ENCODE data around the gene SIAH3. TPM values are rescaled to one million over a fixed set of nuclear protein-coding genes. Genes with fewer than 3 reads are reported as not detected.

SIAH3 gene
- polyA plus RNA-seq, 1 donor (not counting 4 experiments of a cell fraction or from before 2014, with no cell fraction given): 0.12 TPM

DNA sequence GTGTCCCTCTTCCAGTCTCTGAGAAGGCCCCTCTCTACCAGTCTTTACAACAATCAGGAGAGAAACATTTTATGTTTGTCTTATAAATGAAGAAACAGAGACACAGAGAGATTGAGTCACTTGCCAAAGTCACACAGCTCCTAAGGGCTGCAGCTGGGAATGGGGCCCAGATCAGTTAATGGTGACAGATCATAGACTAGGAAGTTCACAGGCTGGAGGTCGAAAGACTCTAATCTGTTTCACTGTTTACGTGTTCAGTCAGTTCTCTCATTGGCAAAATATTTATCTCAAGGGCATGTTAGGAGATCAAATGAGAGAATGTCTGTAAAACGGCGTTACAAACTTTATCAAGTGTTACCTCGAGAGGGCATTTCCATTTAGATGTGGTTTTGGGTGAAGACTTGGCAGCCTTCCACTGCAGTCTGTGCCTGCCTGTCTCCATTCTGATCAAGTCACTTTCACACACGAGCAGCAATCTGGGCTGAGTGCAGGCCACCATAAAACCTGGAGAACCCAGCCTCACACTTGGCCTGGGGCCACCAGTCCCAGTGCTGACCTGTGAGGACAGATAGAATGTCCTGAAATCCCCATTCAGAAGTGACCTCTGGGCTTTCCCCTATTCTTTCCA is 65.1 kb downstream of the SIAH3 start:
- Histone ChIP-seq H3K27me3 (ENCODE audit: control insufficient read depth, extremely low read depth, insufficient read depth, low read length) (peaks cover 3% of the 10 kb centered on the region), H3K4me2 (ENCODE audit: control insufficient read depth, extremely low read depth, insufficient read depth, low read depth, low read length) (no peak overlapping the region), H3K27ac (ENCODE audit: control insufficient read depth, insufficient read depth, low read length) (no peak overlapping the region), H3K9me3 (ENCODE audit: control insufficient read depth, low read depth, low read length) (no peaks in the 10 kb centered on the region), H3K4me1 (ENCODE audit: control insufficient read depth, extremely low read depth, insufficient read depth, low read length) (no peaks in the 10 kb centered on the region), H3K9ac (ENCODE audit: control insufficient read depth, extremely low read depth, insufficient read depth, low read length) (no peak overlapping the region), H3K79me2 (ENCODE audit: control insufficient read depth, insufficient read depth, low read length) (no peaks in the 10 kb centered on the region), H4K20me1 (ENCODE audit: control insufficient read depth, extremely low read depth, insufficient read depth, low read length) (no peaks in the 10 kb centered on the region), H3K4me3 (ENCODE audit: control insufficient read depth in 2 of 3, extremely low read depth in 1 of 3, insufficient read depth in 2 of 3, low read depth in 1 of 3, low read length in 3 of 3) (no peak overlapping the region), H3K9me1 (ENCODE audit: control insufficient read depth, extremely low read depth, insufficient read depth, low read length) (no peaks in the 10 kb centered on the region), H2AFZ (ENCODE audit: control insufficient read depth, low read length) (no peak overlapping the region), H3K36me3 (ENCODE audit: control insufficient read depth in 2 of 2, extremely low read depth in 1 of 2, insufficient read depth in 2 of 2, low read length in 2 of 2) (no peaks in the 10 kb centered on the region)
- no peak for DNase-seq (ENCODE audit: low read depth, low spot score)
- dilution Hi-C loops (cut with MboI; ENCODE audit: extremely low pct_ligation_motif_present, low sequenced_read_pairs): no loop called here
- no peak for FAIRE-seq
- TF ChIP-seq, protein P1, sequence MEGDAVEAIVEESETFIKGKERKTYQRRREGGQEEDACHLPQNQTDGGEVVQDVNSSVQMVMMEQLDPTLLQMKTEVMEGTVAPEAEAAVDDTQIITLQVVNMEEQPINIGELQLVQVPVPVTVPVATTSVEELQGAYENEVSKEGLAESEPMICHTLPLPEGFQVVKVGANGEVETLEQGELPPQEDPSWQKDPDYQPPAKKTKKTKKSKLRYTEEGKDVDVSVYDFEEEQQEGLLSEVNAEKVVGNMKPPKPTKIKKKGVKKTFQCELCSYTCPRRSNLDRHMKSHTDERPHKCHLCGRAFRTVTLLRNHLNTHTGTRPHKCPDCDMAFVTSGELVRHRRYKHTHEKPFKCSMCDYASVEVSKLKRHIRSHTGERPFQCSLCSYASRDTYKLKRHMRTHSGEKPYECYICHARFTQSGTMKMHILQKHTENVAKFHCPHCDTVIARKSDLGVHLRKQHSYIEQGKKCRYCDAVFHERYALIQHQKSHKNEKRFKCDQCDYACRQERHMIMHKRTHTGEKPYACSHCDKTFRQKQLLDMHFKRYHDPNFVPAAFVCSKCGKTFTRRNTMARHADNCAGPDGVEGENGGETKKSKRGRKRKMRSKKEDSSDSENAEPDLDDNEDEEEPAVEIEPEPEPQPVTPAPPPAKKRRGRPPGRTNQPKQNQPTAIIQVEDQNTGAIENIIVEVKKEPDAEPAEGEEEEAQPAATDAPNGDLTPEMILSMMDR (optimal IDR thresholded peaks at IDR 0.05 in 1 of 3, IDR thresholded peaks at IDR 0.05 in 1 of 3, conservative IDR thresholded peaks at IDR 0.05 in 1 of 3; ENCODE audit: extremely low read depth in 1 of 3, insufficient read depth in 2 of 3, low read length in 3 of 3): no peak
- no peak for TF ChIP-seq EZH2 (IDR thresholded peaks at IDR 0.05; ENCODE audit: low read length)

DNA sequence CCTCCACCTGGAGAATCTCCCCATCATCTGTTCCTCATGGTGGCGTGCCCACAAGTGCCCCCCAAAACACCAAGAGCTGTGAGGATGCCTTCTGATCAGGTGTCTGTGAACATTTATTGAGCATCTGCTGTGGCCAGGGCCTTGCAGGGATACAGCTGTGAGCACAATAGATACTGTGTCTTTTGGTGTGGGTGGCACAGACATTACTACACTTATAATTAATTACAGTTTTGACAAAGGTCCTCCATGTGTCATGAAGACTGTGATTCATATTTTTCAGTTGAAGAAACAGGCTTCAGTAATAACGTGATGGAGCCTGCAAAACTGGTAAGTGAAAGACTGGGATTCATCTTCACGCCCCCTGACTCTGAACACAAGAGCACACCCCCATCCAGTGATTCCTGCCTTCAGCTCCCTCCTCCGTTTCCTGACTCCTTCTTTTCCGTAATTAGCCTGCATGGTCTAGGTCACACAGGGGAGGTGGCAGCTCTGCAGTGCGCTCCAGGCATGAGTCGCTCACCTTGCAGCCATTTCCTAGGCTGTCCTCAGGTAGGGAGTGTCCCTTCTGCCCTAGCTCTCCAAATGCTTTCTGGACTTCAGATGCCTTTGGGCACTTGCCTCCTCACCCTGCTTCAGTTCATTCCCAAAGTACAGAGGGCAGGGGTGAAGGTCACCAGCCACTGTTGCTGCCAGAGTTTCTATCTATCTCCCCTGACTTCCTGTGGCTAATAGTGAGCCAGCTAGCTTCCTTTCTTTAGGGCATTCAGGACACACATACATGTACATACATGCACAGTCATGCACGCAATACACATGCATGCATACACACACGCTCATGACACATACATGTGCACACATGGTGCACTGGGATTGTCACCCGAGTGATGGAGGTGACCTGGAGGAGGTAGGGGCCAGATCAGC is 66.5 kb downstream of the SIAH3 start:
- no peaks in the 10 kb centered on the region for H3K9me1 ChIP-seq (ENCODE audit: control insufficient read depth, extremely low read depth, insufficient read depth, low read length)
- no peak for FAIRE-seq
- H3K4me1 ChIP-seq (ENCODE audit: control insufficient read depth, extremely low read depth, insufficient read depth, low read length): no peaks in the 10 kb centered on the region
- H3K36me3 ChIP-seq (ENCODE audit: control insufficient read depth in 2 of 2, extremely low read depth in 1 of 2, insufficient read depth in 2 of 2, low read length in 2 of 2): no peaks in the 10 kb centered on the region
- no peak overlapping the region for H3K4me2 ChIP-seq (ENCODE audit: control insufficient read depth, extremely low read depth, insufficient read depth, low read depth, low read length)
- no peaks in the 10 kb centered on the region for H3K9me3 ChIP-seq (ENCODE audit: control insufficient read depth, low read depth, low read length)
- H4K20me1 ChIP-seq (ENCODE audit: control insufficient read depth, extremely low read depth, insufficient read depth, low read length): no peaks in the 10 kb centered on the region
- no peak overlapping the region for H3K27ac ChIP-seq (ENCODE audit: control insufficient read depth, insufficient read depth, low read length)
- H3K27me3 ChIP-seq (ENCODE audit: control insufficient read depth, extremely low read depth, insufficient read depth, low read length): no peaks in the 10 kb centered on the region
- dilution Hi-C loops (cut with MboI; ENCODE audit: extremely low pct_ligation_motif_present, low sequenced_read_pairs): no loop called here
- no peak overlapping the region for H3K9ac ChIP-seq (ENCODE audit: control insufficient read depth, extremely low read depth, insufficient read depth, low read length)
- TF ChIP-seq, protein P1 (optimal IDR thresholded peaks at IDR 0.05 in 1 of 3, IDR thresholded peaks at IDR 0.05 in 1 of 3, conservative IDR thresholded peaks at IDR 0.05 in 1 of 3; ENCODE audit: extremely low read depth in 1 of 3, insufficient read depth in 2 of 3, low read length in 3 of 3): no peak
- TF ChIP-seq EZH2 (IDR thresholded peaks at IDR 0.05; ENCODE audit: low read length): no peak
- H3K4me3 ChIP-seq (ENCODE audit: control insufficient read depth in 2 of 3, extremely low read depth in 1 of 3, insufficient read depth in 2 of 3, low read depth in 1 of 3, low read length in 3 of 3): no peak overlapping the region
- no peaks in the 10 kb centered on the region for H3K79me2 ChIP-seq (ENCODE audit: control insufficient read depth, insufficient read depth, low read length)
- no peak for DNase-seq (ENCODE audit: low read depth, low spot score)
- no peak overlapping the region for H2AFZ ChIP-seq (ENCODE audit: control insufficient read depth, low read length)
